Measurements from ENCODE around the gene HOXA3. TPM values are rescaled to one million over a fixed set of nuclear protein-coding genes. Genes with fewer than 3 reads are reported as not detected.

HOXA3 gene
- total and polyA plus RNA-seq, 2 of the 8 experiments (the other 6 are each of a cell fraction or from before 2014, with no cell fraction given) = not detected

DNA sequence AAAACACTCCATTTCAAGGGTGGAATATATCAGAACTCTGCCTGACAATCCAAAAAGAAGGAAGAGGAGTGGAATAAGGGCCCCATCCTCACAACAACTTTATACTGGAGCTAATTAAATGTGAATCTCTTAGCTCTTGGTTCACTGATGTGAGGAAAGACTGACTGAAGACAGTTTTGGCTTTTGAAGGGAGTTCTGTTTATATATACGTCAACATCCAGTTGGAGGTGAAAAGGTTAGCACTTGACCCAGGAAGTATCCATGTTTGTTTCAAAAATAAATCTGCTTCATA lies 59.6 kb downstream of the HOXA3 start:
- Histone ChIP-seq H2BK120ac (replicated peaks; ENCODE audit: low read depth, low read length) (no peak overlapping the region), H3K23me2 (ENCODE audit: low read depth, low read length) (peaks cover 7% of the 10 kb centered on the region; the same call in 1 of the 2 replicates), H4K91ac (replicated peaks; ENCODE audit: insufficient read length, low read length) (no peak overlapping the region), H3K14ac (ENCODE audit: insufficient read length) (no peak overlapping the region), H4K20me1 (replicated peaks in 1 of 2; ENCODE audit: control insufficient read depth in 1 of 2, insufficient read depth in 2 of 2, low read length in 2 of 2) (peaks cover 11 to 36% of the 10 kb centered on the region in 2 experiments), H3K9ac (replicated peaks in 1 of 4; ENCODE audit: extremely low read depth in 1 of 4, low read depth in 3 of 4, low read length in 3 of 4) (no peak overlapping the region), H2BK20ac (ENCODE audit: low read length) (no peak overlapping the region), H3K18ac (ENCODE audit: extremely low read depth, low read length) (no peak overlapping the region), H4K5ac (ENCODE audit: insufficient read length, low read depth, low read length) (no peak overlapping the region), H3K4me3 (ENCODE audit: extremely low read depth in 1 of 4, insufficient read depth in 2 of 4, low read depth in 3 of 4, low read length in 4 of 4) (no peak overlapping the region), H3K36me3 (ENCODE audit: control insufficient read depth in 2 of 4, insufficient read depth in 4 of 4, low read length in 3 of 4) (peaks cover 0 to 5% (median 0%) of the 10 kb centered on the region in 4 experiments; a peak in 2 of 8 replicates), H3K23ac (ENCODE audit: insufficient read length) (no peak overlapping the region), H2AK5ac (ENCODE audit: low read depth, low read length) (no peak overlapping the region), H2BK15ac (ENCODE audit: low read length) (no peak overlapping the region), H3K79me2 (ENCODE audit: control insufficient read depth in 1 of 2, insufficient read depth in 2 of 2, low read length in 2 of 2) (no peaks in the 10 kb centered on the region), H3K27me3 (replicated peaks in 1 of 4; ENCODE audit: control insufficient read depth in 3 of 4, extremely low read depth in 1 of 4, insufficient read depth in 3 of 4, low read length in 3 of 4) (peaks cover 85 to 100% (median 96%) of the 10 kb centered on the region in 4 experiments), H2BK5ac (ENCODE audit: low read depth, low read length) (no peak overlapping the region), H2AFZ (ENCODE audit: low read length) (no peak overlapping the region), H3K79me1 (ENCODE audit: low read depth, low read length) (no peaks in the 10 kb centered on the region), H3K56ac (replicated peaks; ENCODE audit: insufficient read length, low read depth, low read length) (no peak overlapping the region), H3K4me2 (ENCODE audit: insufficient read depth in 1 of 2, low read depth in 2 of 2, low read length in 2 of 2) (no peak overlapping the region), H2BK12ac (ENCODE audit: low read depth, low read length) (no peak overlapping the region), H3K4me1 (replicated peaks in 1 of 4; ENCODE audit: control insufficient read depth in 3 of 4, insufficient read depth in 4 of 4, low read length in 3 of 4) (peaks cover 2 to 17% (median 10%) of the 10 kb centered on the region in 4 experiments), H4K8ac (ENCODE audit: extremely low read depth, insufficient read depth, low read length) (no peak overlapping the region), H3K4ac (replicated peaks; ENCODE audit: insufficient read length, low read depth, low read length) (no peak overlapping the region), H3K27ac (ENCODE audit: low read depth, low read length) (no peak overlapping the region), H3K9me3 (ENCODE audit: insufficient read depth in 2 of 2, low read depth in 1 of 2, low read length in 1 of 2) (no peaks in the 10 kb centered on the region; a peak in 1 of 4 replicates)
- WGBS, 2 experiments (ENCODE audit: extremely low coverage in 1 of 2, insufficient coverage in 1 of 2, insufficient read length in 1 of 2, insufficient replicate concordance in 2 of 2, low coverage in 1 of 2, low lambda C conversion rate in 2 of 2, missing lambda C conversion rate in 1 of 2) = 35% methylated on average over 1 of the region's 1 CpG; no CpG with 5 or more reads in 1 of the 2 experiments
- ChIA-PET POLR2A (ENCODE audit: partially characterized antibody) (no interaction called here), CTCF (ENCODE audit: partially characterized antibody) (interaction anchor here (0.9 to 12.1 kb wide), 4 partner anchors 8 to 86 kb away, joined by 3 to 123 read pairs (median 4); partner anchors contain the start of genes HOXA5 and HOXA6)
- no peak for DNase-seq (ENCODE audit: low read depth in 1 of 2, low spot score in 2 of 2)
- FAIRE-seq = no peak
- peak; percentile 59 for TF ChIP-seq EZH2 (IDR thresholded peaks at IDR 0.05; ENCODE audit: low read depth, low read length, severe bottlenecking)
- no peak for TF ChIP-seq CTBP2 (IDR thresholded peaks at IDR 0.05; ENCODE audit: borderline replicate concordance, insufficient read depth, insufficient read length, low read length)
- TF ChIP-seq RXRA (IDR thresholded peaks at IDR 0.05; ENCODE audit: insufficient read depth, low read depth, low read length) = no peak
- no peak for TF ChIP-seq POLR2AphosphoS5 (IDR thresholded peaks at IDR 0.05; ENCODE audit: low read depth, low read length)
- TF ChIP-seq CHD2 (IDR thresholded peaks at IDR 0.05; ENCODE audit: low read length) = no peak
- TF ChIP-seq EGR1 (IDR thresholded peaks at IDR 0.05; ENCODE audit: borderline replicate concordance, low read depth, low read length) = no peak
